NB4 (cell line): Measurements from ENCODE around the gene APOL4.
"Not testable (repeated sequence)": the region's sequence is repeated elsewhere in the genome, so short reads cannot be mapped to it uniquely, and the experiment has no call there.

Source experiments
- CTCF ChIP-seq: IDR thresholded peaks from one replicate; pipeline ENCODE4 v1.5.1; 2012; ENCODE audit warnings: low read depth, low read length
- MYC ChIP-seq: IDR thresholded peaks from 2 replicates; pipeline ENCODE4 v1.6.1; 2011; ENCODE audit warnings: low read depth, low read length
- POLR2A ChIP-seq: IDR thresholded peaks from 2 replicates; pipeline ENCODE4 v1.6.1; 2011; ENCODE audit warnings: mild to moderate bottlenecking; ENCODE audit not compliant: insufficient read length; ENCODE audit errors: extremely low read depth
- TF ChIP-seq, protein P1 (sequence below): IDR thresholded peaks from 2 replicates; pipeline ENCODE4 v1.6.1; 2011; ENCODE audit warnings: low read depth, low read length

- not testable (repeated sequence) for TF ChIP-seq CTCF, POLR2A, MYC
- TF ChIP-seq, protein P1, sequence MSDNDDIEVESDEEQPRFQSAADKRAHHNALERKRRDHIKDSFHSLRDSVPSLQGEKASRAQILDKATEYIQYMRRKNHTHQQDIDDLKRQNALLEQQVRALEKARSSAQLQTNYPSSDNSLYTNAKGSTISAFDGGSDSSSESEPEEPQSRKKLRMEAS = not testable (repeated sequence)
Measured at GRCh38 chr22:36250292-36250960, 48.8 kb upstream of the APOL4 start.
